Bronchial epithelial cell (primary cell): ENCODE measurements around the gene HYAL3. TPM values are rescaled to one million over a fixed set of nuclear protein-coding genes. Genes with fewer than 3 reads are reported as not detected.
A peak's percentile ranks its signal among the peaks of the same experiment; 100 is the strongest.

ENCODE experiments used
- DNase-seq: peaks from one replicate; pipeline ENCODE4 v3.0.0-alpha.2; 2010; ENCODE audit warnings: low read depth
- FAIRE-seq: peaks from 2 replicates; lab custom pipeline; 2011; peaks lifted over from hg19 to GRCh38; lab: Jason Lieb, UNC
- H3K27me3 ChIP-seq: 2 replicates; pipeline ENCODE4 v1.5.1; 2011; ENCODE audit warnings: low read length; ENCODE audit not compliant: control insufficient read depth, insufficient read depth
- H3K36me3 ChIP-seq: 2 replicates; pipeline ENCODE4 v1.5.1; 2011; ENCODE audit warnings: low read length; ENCODE audit not compliant: control insufficient read depth, insufficient read depth
- H3K4me3 ChIP-seq: 2 replicates; pipeline ENCODE4 v1.5.1; 2011; ENCODE audit warnings: mild to moderate bottlenecking, low read depth, low read length, control low read depth
- total RNA-seq: library from RNA; depleted of rRNA; stranded (reverse); fragments of >200 nt; gene quantifications from 2 replicates; pipeline ENCODE4 v1.2.1, GENCODE V29; 2014
- TF ChIP-seq, protein P1 (sequence below): IDR thresholded peaks from 2 replicates; pipeline ENCODE4 v1.5.1; 2011; ENCODE audit warnings: mild to moderate bottlenecking, moderate library complexity, low read length, control low read depth, inconsistent platforms; ENCODE audit not compliant: insufficient read depth, severe bottlenecking

The HYAL3 gene
- total RNA-seq, 1 donor from 2014 or later, result 6.6 TPM

DNA sequence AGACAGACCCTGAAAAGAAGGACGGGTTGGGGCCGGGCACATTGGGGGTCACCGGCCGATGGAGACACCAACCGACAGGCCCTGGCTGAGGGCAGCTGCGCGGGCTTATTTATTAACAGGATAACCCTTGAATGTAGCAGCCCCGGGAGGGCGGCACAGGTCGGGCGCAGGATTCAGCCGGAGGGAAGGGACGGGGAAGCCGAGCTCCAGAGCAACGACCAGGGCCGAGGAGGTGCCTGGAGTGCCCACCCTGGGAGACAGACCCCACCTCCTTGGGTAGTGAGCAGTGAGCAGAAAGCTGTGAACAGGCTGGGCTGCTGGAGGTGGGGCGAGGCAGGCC lies 22.5 kb downstream of the HYAL3 start:
- FAIRE-seq, result no peak
- Histone ChIP-seq H3K4me3 (no peak overlapping the region), H3K27me3 (no peaks in the 10 kb centered on the region), H3K36me3 (no peaks in the 10 kb centered on the region)
- DNase-seq, result no peak
- TF ChIP-seq, protein P1, sequence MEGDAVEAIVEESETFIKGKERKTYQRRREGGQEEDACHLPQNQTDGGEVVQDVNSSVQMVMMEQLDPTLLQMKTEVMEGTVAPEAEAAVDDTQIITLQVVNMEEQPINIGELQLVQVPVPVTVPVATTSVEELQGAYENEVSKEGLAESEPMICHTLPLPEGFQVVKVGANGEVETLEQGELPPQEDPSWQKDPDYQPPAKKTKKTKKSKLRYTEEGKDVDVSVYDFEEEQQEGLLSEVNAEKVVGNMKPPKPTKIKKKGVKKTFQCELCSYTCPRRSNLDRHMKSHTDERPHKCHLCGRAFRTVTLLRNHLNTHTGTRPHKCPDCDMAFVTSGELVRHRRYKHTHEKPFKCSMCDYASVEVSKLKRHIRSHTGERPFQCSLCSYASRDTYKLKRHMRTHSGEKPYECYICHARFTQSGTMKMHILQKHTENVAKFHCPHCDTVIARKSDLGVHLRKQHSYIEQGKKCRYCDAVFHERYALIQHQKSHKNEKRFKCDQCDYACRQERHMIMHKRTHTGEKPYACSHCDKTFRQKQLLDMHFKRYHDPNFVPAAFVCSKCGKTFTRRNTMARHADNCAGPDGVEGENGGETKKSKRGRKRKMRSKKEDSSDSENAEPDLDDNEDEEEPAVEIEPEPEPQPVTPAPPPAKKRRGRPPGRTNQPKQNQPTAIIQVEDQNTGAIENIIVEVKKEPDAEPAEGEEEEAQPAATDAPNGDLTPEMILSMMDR, result no peak

DNA sequence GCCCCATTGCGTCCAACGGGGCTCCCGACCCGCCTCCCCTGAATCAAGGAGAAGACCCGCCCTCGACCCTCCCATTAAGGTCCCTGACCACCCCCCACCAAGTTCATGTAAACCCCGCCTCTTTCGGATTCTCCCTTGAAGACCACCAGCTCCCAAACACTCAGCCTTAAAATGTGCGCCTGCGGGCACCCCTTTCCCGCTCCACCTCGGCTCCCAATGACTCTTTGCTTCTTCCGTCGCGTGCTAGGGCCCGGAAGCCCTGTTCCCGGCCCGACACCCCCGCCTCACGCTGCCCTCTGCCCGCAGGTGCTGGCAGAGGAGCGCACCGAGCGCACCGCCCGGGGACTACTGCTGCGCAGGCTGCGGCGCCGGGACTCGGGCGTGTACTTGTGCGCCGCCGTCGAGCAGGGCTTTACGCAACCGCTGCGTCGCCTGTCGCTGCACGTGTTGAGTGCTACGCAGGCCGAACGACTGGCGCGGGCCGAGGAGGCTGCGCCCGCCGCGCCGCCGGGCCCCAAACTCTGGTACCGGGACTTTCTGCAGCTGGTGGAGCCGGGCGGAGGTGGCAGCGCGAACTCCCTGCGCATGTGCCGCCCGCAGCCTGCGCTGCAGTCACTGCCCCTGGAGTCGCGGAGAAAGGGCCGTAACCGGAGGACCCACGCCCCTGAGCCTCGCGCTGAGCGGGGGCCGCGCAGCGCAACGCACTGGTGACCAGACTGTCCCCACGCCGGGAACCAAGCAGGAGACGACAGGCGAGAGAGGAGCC lies 23.0 kb downstream of the HYAL3 start:
- DNase-seq (no peak), FAIRE-seq (no peak)
- Histone ChIP-seq H3K4me3 (no peak overlapping the region), H3K36me3 (no peaks in the 10 kb centered on the region), H3K27me3 (no peaks in the 10 kb centered on the region)
- TF ChIP-seq, protein P1, result no peak

DNA sequence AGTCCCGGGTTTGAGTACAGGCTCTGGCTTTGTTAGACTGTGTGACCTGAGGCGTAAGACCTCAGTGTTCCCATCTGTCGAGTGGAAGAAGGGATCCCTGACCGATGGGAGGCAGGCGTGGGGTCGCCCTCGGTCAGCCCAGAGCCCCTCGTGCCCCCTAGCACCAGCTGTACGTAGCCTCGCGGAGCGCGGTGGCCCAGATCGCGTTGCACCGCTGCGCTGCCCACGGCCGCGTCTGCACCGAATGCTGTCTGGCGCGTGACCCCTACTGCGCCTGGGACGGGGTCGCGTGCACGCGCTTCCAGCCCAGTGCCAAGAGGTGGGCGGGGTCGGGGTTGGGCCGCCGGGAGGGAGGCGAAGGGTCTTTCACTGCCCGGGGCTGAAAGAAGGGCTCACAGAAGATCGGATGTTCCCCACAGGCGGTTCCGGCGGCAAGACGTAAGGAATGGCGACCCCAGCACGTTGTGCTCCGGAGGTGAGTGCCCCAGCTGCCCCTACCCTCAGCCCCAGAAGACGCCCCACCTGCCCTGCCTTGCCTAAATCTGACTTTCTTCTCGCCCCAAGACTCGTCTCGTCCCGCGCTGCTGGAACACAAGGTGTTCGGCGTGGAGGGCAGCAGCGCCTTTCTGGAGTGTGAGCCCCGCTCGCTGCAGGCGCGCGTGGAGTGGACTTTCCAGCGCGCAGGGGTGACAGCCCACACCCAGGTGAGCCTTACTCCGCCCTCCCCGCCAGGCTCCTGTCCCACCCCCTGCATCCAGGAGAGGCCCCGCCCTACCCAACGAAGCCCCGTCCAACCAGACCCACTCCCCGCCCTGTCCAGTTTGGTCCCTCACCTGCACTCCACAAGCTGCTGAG lies 23.8 kb downstream of the HYAL3 start:
- TF ChIP-seq, protein P1, result no peak
- Histone ChIP-seq H3K36me3 (no peaks in the 10 kb centered on the region), H3K4me3 (no peak overlapping the region), H3K27me3 (no peaks in the 10 kb centered on the region)
- DNase-seq, result no peak
- no peak for FAIRE-seq

DNA sequence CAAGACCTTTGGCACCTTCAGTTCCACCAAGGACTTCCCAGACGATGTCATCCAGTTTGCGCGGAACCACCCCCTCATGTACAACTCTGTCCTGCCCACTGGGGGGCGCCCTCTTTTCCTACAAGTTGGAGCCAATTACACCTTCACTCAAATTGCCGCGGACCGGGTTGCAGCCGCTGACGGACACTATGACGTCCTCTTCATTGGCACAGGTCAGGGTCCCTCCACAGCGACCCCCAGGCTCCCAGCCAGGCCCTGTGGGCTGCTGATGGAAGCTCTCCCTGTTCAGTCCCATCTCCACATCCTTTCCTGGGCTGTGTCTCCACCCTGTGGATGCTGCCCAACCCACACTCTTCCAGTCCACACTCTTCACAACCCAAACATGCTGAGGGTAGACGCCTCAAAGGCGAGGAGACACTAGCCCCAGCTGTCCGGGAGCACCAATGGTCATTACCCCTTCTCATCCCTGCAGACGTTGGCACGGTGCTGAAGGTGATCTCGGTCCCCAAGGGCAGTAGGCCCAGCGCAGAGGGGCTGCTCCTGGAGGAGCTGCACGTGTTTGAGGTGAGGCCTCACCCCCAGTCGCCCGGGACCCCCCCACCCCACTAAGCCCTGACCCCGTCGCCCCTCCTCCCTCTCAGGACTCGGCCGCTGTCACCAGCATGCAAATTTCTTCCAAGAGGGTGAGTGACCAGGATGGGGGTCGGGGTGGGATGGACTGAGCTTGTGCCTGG lies 24.7 kb downstream of the HYAL3 start:
- peak; percentile 51 for DNase-seq
- H3K36me3 ChIP-seq, result no peaks in the 10 kb centered on the region
- no peak overlapping the region for H3K4me3 ChIP-seq
- TF ChIP-seq, protein P1, result peak; percentile 82
- peak; percentile 36 for FAIRE-seq
- no peaks in the 10 kb centered on the region for H3K27me3 ChIP-seq

DNA sequence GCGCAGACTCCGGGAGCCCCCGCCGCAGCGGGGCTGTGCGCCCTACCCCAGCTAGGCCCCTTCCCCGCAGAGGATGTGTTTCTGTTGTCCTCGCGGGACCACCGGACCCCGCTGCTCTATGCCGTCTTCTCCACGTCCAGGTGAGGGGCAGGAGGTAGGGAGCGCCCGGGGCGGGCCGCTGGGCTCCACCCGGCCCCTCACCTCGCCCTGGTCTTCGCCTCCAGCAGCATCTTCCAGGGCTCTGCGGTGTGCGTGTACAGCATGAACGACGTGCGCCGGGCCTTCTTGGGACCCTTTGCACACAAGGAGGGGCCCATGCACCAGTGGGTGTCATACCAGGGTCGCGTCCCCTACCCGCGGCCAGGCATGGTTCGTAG lies 25.5 kb downstream of the HYAL3 start:
- H3K4me3 ChIP-seq, result no peak overlapping the region
- TF ChIP-seq, protein P1, result no peak
- FAIRE-seq (no peak), DNase-seq (no peak)
- H3K27me3 ChIP-seq, result no peaks in the 10 kb centered on the region
- H3K36me3 ChIP-seq, result no peaks in the 10 kb centered on the region
